MM.1S (cell line): ENCODE data around the gene SLC25A53.
A peak's percentile ranks its signal among the peaks of the same experiment; 100 is the strongest.

ENCODE experiments used
- DNase-seq: peaks from one replicate; pipeline ENCODE4 v3.0.0-alpha.2; 2015
- H2AFZ ChIP-seq: fragments of 300-600 bp; sonication (generic); 2 replicates; pipeline ENCODE4 v1.6.0; 2016; ENCODE audit warnings: antibody characterized with exemption, low read length
- H3F3A ChIP-seq: fragments of 300-600 bp; sonication (generic); 2 replicates; pipeline ENCODE4 v1.6.1; 2016; ENCODE audit warnings: mild to moderate bottlenecking, antibody characterized with exemption, low read length, moderate library complexity, mixed read lengths; ENCODE audit not compliant: insufficient read depth
- H3K27ac ChIP-seq: fragments of 300-600 bp; sonication (generic); 2 replicates; pipeline ENCODE4 v1.5.1; 2016; ENCODE audit warnings: mild to moderate bottlenecking, low read length
- H3K27me3 ChIP-seq: fragments of 300-600 bp; sonication (generic); replicated peaks from 2 replicates; pipeline ENCODE4 v1.6.0; 2016; ENCODE audit warnings: low read length; ENCODE audit not compliant: insufficient read depth
- H3K36me3 ChIP-seq: fragments of 300-600 bp; sonication (generic); replicated peaks from 2 replicates; pipeline ENCODE4 v1.6.1; 2016; ENCODE audit warnings: mild to moderate bottlenecking, low read length, mixed read lengths; ENCODE audit not compliant: insufficient read depth
- H3K4me1 ChIP-seq: fragments of 300-600 bp; sonication (generic); 2 replicates; pipeline ENCODE4 v1.6.1; 2016; ENCODE audit warnings: low read length, mixed read lengths
- H3K4me2 ChIP-seq: fragments of 300-600 bp; sonication (generic); 2 replicates; pipeline ENCODE4 v1.6.0; 2016; ENCODE audit warnings: low read depth, low read length
- H3K4me3 ChIP-seq: fragments of 300-600 bp; sonication (generic); 2 replicates; pipeline ENCODE4 v1.5.1; 2016; ENCODE audit warnings: low read length, mixed read lengths
- H3K79me2 ChIP-seq: fragments of 300-600 bp; sonication (generic); 2 replicates; pipeline ENCODE4 v1.6.1; 2016; ENCODE audit warnings: mixed run types, low read length, mixed read lengths
- H3K9ac ChIP-seq: fragments of 300-600 bp; sonication (generic); 2 replicates; pipeline ENCODE4 v1.6.1; 2016; ENCODE audit warnings: low read length, mixed read lengths
- H3K9me2 ChIP-seq: fragments of 300-600 bp; sonication (generic); replicated peaks from 2 replicates; pipeline ENCODE4 v1.6.1; 2016; ENCODE audit warnings: mild to moderate bottlenecking, low read length, mixed read lengths; ENCODE audit not compliant: insufficient read depth
- H3K9me3 ChIP-seq: fragments of 300-600 bp; sonication (generic); replicated peaks from 2 replicates; pipeline ENCODE4 v1.6.1; 2016; ENCODE audit warnings: mild to moderate bottlenecking, low read length, mixed read lengths; ENCODE audit not compliant: insufficient read depth
- H4K20me1 ChIP-seq: fragments of 300-600 bp; sonication (generic); 2 replicates; pipeline ENCODE4 v1.6.1; 2016; ENCODE audit warnings: mild to moderate bottlenecking, low read length, moderate library complexity, mixed read lengths; ENCODE audit not compliant: insufficient read depth
- CTCF ChIP-seq: fragments of 300-600 bp; sonication (generic); IDR thresholded peaks from 2 replicates; pipeline ENCODE4 v1.5.1; 2016; ENCODE audit warnings: antibody characterized with exemption, low read length, mixed read lengths
- EZH2 ChIP-seq: fragments of 300-600 bp; sonication (generic); optimal IDR thresholded peaks from 2 replicates; pipeline ENCODE3; 2017; ENCODE audit warnings: low read depth, mild to moderate bottlenecking, antibody characterized with exemption, low read length, mixed read lengths
- EZH2phosphoT487 ChIP-seq: fragments of 300-600 bp; sonication (generic); IDR thresholded peaks from 2 replicates; pipeline ENCODE4 v1.6.1; 2018; ENCODE audit warnings: antibody characterized with exemption, low read length

Gene SLC25A53

GRCh38 chrX:104156630-104157529 is at the start of gene SLC25A53:
Gene SLC25A53 (minus strand): TSS chrX:104157009. CDS start chrX:104105257, 51,752 bp downstream.
- Histone ChIP-seq H3K9me2 (no peaks in the 10 kb centered on the region), H4K20me1 (no peaks in the 10 kb centered on the region), H3K9ac (peak within 1 kb of the TSS; percentile 91), H3F3A (no peaks in the 10 kb centered on the region), H3K4me3 (peak within 1 kb of the TSS; percentile 77), H3K4me1 (no peaks in the 10 kb centered on the region), H3K9me3 (no peaks in the 10 kb centered on the region), H3K4me2 (peak within 1 kb of the TSS; percentile 60), H2AFZ (peak within 1 kb of the TSS; percentile 55), H3K27ac (peak within 1 kb of the TSS; percentile 91), H3K36me3 (no peaks in the 10 kb centered on the region), H3K79me2 (peaks cover 29% of the 10 kb centered on the region), H3K27me3 (no peaks in the 10 kb centered on the region)
- TF ChIP-seq EZH2phosphoT487 (no peak), CTCF (no peak), EZH2 (no peak)
- peak; percentile 80 for DNase-seq

GRCh38 chrX:104205548-104205947 is 48.7 kb upstream of the SLC25A53 start:
- Histone ChIP-seq H3F3A (no peaks in the 10 kb centered on the region), H3K4me2 (no peak overlapping the region), H3K27ac (no peak overlapping the region), H3K9me3 (no peaks in the 10 kb centered on the region), H3K27me3 (no peaks in the 10 kb centered on the region), H3K4me1 (no peaks in the 10 kb centered on the region), H3K9me2 (no peaks in the 10 kb centered on the region), H3K4me3 (no peak overlapping the region), H3K36me3 (no peaks in the 10 kb centered on the region), H3K9ac (no peak overlapping the region), H2AFZ (no peak overlapping the region), H3K79me2 (no peaks in the 10 kb centered on the region), H4K20me1 (no peaks in the 10 kb centered on the region)
- TF ChIP-seq EZH2 = no peak
- no peak for TF ChIP-seq EZH2phosphoT487
- no peak for TF ChIP-seq CTCF
- no peak for DNase-seq

GRCh38 chrX:104195489-104196084 is 38.8 kb upstream of the SLC25A53 start:
- peak; percentile 54 for DNase-seq
- no peak overlapping the region for H3K9ac ChIP-seq
- H3F3A ChIP-seq = no peaks in the 10 kb centered on the region; the same call in 1 of the 2 replicates
- H3K4me3 ChIP-seq = no peak overlapping the region
- no peaks in the 10 kb centered on the region for H3K27me3 ChIP-seq
- no peaks in the 10 kb centered on the region for H3K4me1 ChIP-seq
- H2AFZ ChIP-seq = no peak overlapping the region
- no peaks in the 10 kb centered on the region for H3K79me2 ChIP-seq
- H3K4me2 ChIP-seq = no peak overlapping the region
- H3K27ac ChIP-seq = no peak overlapping the region
- no peaks in the 10 kb centered on the region for H3K9me2 ChIP-seq
- H3K36me3 ChIP-seq = no peaks in the 10 kb centered on the region
- peak; percentile 61 for TF ChIP-seq CTCF
- TF ChIP-seq EZH2phosphoT487 = no peak
- no peaks in the 10 kb centered on the region for H3K9me3 ChIP-seq
- no peaks in the 10 kb centered on the region for H4K20me1 ChIP-seq
